Germinal center (tissue), 1 donor: ENCODE data around the gene PDE4D.
"Not testable (repeated sequence)": the region's sequence is repeated elsewhere in the genome, so short reads cannot be mapped to it uniquely, and the experiment has no call there.

Source experiments
- DNase-seq: peaks from one replicate; pipeline ENCODE4 v3.0.0; 2012; ENCODE audit warnings: mixed read lengths, low spot score

The PDE4D gene

GRCh38 chr5:59416451-59416850 lies 477.1 kb downstream of the PDE4D start:
- no peak for DNase-seq

- no peak for DNase-seq
Observed at GRCh38 chr5:59416026-59416425, 477.5 kb downstream of the PDE4D start.

DNA sequence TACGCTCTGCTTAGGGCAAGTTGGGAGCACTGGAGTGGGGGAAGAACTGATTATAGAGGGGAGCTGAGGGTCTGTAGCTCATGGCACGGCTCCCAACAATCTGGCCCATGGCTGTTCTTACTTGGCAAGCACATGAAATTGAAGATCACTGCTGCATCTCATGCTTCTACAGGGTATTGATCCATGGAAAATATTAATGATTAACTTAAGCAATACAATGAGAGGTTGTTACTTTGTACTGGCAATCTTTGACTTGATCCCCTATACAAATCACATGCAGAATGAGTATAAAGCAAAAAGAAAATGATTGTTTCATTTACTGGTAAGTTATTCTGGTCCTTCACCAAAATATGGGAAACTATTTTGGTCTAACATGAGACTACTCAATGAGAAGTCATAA lies 481.1 kb downstream of the PDE4D start:
- DNase-seq, result no peak

GRCh38 chr5:59408997-59409396 lies 484.5 kb downstream of the PDE4D start:
- not testable (repeated sequence) for DNase-seq

- no peak for DNase-seq
Observed at GRCh38 chr5:59407967-59408366, 485.6 kb downstream of the PDE4D start.

DNA sequence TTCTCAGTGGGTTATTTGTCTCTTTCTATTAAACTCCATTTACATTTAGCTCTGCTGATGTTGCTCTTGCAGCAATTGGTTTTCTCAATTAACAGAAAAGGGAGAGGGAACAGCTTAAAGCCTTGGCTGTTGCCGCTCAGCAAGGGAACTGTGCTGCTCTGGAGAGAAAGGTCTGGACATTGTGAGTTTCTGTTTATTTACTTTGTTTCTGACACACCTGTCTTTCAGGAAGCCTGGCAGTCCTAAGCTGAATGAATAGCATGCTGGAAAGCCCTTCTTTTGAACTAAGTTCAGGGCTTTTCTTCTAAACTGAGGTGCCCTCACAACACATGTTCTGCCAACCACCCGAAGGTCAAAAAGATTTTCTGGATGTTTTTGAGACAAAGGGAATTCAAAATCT lies 491.9 kb downstream of the PDE4D start:
- DNase-seq, result no peak

DNA sequence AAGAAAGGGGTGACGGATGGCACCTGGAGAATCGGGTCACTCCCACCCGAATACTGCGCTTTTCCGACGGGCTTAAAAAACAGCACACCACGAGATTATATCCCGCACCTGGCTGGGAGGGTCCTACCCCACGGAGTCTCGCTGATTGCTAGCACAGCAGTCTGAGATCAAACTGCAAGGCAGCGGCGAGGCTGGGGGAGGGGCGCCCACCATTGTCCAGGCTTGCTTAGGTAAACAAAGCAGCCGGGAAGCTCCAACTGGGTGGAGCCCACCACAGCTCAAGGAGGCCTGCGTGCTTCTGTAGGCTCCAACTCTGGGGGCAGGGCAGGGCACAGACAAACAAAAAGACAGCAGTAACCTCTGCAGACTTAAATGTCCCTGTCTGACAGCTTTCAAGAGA lies 498.6 kb downstream of the PDE4D start:
- not testable (repeated sequence) for DNase-seq

- DNase-seq, result no peak
Observed at GRCh38 chr5:59393585-59394420, 499.7 kb downstream of the PDE4D start.

- DNase-seq, result no peak
Observed at GRCh38 chr5:59391576-59391975, 501.9 kb downstream of the PDE4D start.

DNA sequence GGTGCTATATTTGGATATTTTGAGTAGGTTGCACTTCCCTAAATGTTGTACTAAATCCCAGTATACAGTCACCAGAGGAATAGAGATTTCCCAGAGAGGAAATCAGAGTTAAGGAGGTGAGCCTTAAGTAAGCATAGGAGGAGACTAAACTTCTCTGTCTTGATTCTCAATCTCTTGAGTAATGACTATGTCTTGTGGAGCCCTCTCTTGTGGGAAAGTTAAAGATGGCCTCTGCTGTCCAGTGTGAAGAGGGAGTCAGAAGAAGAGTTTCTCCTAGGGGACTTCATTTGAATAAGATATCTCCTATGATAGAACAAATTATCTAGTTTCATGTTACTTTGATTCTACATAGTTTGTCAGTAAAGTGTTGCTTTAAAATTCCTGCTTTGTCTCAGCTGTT lies 502.5 kb downstream of the PDE4D start:
- DNase-seq, result no peak

DNA sequence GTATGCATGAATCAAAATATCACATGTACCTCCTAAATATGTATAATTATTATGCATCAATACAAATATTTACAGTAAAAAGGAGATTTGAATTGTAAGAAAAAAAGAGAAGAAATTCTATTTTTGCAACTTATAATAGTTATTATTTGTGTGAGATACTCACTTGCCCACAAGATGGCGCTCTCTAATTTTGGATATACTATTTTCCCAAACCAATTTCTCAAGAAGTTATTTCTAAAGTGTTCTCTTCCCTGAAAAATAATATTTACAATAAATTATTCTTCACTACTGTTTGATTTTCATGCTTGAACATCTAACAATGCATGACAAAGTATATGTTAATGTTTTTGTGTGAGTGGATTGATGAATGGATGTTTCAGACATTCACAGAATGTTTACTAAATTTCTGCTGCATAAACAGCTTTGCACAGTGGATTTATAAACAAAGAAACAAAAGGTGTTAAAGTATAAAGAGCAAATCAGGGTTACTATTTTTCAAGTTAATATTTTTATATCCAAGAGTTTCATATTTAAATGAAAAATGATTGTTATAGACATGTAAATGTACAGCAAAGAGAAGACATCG lies 503.4 kb downstream of the PDE4D start:
- no peak for DNase-seq

GRCh38 chr5:59387127-59387526 lies 506.4 kb downstream of the PDE4D start:
- no peak for DNase-seq

- DNase-seq, result no peak
Observed at GRCh38 chr5:59385700-59386099, 507.8 kb downstream of the PDE4D start.

- peak; percentile 20 for DNase-seq
Observed at GRCh38 chr5:59380350-59380951, 513.1 kb downstream of the PDE4D start.

- DNase-seq, result not testable (repeated sequence)
Observed at GRCh38 chr5:59374036-59374435, 519.5 kb downstream of the PDE4D start.

DNA sequence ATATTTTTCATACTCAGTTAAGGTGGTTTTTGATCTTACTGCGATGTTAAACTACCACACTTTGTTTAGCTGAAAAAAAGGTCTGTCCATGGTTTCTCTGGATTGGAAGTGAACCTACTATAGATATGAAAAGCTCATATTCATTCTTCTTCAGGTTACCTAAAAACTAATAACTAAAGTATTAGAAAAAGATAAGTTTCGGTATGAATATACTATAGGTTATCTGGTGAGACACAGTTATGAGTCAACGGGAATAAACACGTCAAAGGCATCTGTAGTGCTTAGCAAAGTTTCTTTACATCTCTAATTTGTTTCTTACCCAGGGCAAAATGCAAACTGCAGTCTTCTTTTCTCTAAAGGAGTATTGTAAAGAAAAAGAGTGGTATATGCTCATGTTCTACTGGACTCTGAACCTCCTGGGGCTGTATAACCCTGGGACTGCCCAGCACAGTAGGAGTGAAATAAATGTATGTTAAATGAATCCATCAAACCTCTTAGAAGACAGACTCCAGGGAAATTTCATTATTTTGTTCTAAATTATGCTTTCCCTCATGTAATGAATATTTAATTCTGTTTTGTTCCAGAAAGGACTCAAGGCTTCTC lies 521.9 kb downstream of the PDE4D start:
- no peak for DNase-seq

- no peak for DNase-seq
Observed at GRCh38 chr5:59368951-59369350, 524.6 kb downstream of the PDE4D start.

- peak; percentile 15 for DNase-seq
Observed at GRCh38 chr5:59367791-59368394, 525.6 kb downstream of the PDE4D start.

DNA sequence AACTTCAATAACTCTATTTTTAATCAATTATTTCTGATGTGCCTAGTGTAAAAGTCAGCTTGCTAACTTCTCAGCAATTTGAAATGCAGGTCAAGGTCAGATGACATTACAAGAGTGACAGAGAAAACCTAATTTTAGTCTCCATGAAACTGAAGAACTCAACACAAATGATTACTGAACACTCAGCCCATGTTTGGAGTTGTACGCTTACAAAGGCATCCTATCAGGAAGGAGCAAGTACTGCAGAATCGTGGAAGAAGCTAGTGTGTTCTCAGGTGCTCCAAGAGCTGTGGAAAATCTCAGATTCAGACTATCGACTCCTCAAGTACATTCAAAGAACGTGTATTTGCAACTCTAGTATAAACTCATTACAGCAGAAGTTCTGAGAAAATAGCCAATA lies 526.7 kb downstream of the PDE4D start:
- no peak for DNase-seq

- DNase-seq, result no peak
Observed at GRCh38 chr5:59362438-59362837, 531.1 kb downstream of the PDE4D start.

DNA sequence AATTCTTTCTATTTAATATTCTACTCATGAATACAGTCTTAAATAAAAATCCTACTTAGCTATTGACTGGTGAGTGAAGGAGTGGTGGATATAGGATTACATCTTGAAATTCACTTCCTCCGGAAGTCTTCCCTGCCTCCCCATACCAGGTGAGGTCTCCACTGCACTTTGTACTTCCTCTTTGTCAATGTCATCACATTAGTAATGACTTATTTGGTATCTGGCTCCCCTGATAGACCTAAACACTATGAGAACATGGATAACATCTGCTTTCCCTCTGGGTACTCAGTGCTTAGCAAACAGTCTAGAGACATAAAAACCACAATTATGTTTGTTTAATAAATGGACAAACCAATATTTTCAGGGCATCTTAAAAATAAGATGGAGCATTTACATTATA lies 532.1 kb downstream of the PDE4D start:
- no peak for DNase-seq

DNA sequence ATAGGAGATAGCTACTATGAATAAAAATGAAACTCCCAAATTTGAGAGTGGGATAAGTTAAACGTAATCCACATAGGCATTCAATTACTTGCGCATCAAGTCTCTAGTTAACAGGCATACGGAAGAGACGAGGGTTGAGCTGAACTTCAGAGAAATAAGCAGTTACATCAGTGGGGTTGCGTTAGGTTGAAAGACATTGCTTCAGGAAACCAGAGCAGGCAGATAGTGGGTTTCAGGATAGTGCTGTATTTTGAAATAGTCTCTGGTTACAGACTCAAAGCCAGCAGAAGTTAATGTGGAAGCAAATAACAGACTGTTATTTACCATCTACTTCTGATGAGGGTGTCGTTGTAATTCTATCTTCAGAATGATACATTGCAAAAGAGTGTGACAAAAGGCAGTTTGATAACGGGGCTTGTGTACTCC lies 533.4 kb downstream of the PDE4D start:
- DNase-seq, result no peak
